Ishikawa (cell line): ENCODE measurements around the gene BIN1.

ENCODE experiments used
- CEBPB ChIP-seq: IDR thresholded peaks from 2 replicates; pipeline ENCODE4 v1.6.1; 2012
- CREB1 ChIP-seq: IDR thresholded peaks from 2 replicates; pipeline ENCODE4 v1.6.1; 2012; ENCODE audit warnings: low read depth
- EGR1 ChIP-seq: IDR thresholded peaks from 2 replicates; pipeline ENCODE4 v1.6.1; 2012
- EP300 ChIP-seq: IDR thresholded peaks from 2 replicates; pipeline ENCODE4 v1.6.1; 2012; ENCODE audit warnings: borderline replicate concordance
- FOXM1 ChIP-seq: IDR thresholded peaks from 2 replicates; pipeline ENCODE4 v1.6.1; 2012; ENCODE audit warnings: low read depth, borderline replicate concordance
- MAX ChIP-seq: IDR thresholded peaks from 2 replicates; pipeline ENCODE4 v1.6.1; 2012
- NFIC ChIP-seq: IDR thresholded peaks from 2 replicates; pipeline ENCODE4 v1.6.1; 2012
- RAD21 ChIP-seq: IDR thresholded peaks from 2 replicates; pipeline ENCODE4 v1.6.1; 2012; ENCODE audit warnings: low read depth
- TAF1 ChIP-seq: IDR thresholded peaks from 2 replicates; pipeline ENCODE4 v1.6.1; 2012; ENCODE audit warnings: low read depth, mild to moderate bottlenecking
- TCF12 ChIP-seq: IDR thresholded peaks from 2 replicates; pipeline ENCODE4 v1.6.1; 2012; ENCODE audit warnings: low read depth
- TEAD4 ChIP-seq: IDR thresholded peaks from 2 replicates; pipeline ENCODE4 v1.6.1; 2012
- ZBTB7A ChIP-seq: IDR thresholded peaks from 2 replicates; pipeline ENCODE4 v1.6.1; 2012; ENCODE audit warnings: low read depth
- TF ChIP-seq, protein P1 (sequence below): IDR thresholded peaks from 2 replicates; pipeline ENCODE4 v1.6.1; 2012; ENCODE audit warnings: low read depth, mild to moderate bottlenecking

- TF ChIP-seq MAX (no peak), FOXM1 (no peak), TAF1 (no peak), EP300 (no peak), TEAD4 (no peak), CEBPB (no peak), CREB1 (no peak), NFIC (no peak), EGR1 (no peak), RAD21 (no peak), ZBTB7A (no peak), TCF12 (no peak)
- TF ChIP-seq, protein P1, sequence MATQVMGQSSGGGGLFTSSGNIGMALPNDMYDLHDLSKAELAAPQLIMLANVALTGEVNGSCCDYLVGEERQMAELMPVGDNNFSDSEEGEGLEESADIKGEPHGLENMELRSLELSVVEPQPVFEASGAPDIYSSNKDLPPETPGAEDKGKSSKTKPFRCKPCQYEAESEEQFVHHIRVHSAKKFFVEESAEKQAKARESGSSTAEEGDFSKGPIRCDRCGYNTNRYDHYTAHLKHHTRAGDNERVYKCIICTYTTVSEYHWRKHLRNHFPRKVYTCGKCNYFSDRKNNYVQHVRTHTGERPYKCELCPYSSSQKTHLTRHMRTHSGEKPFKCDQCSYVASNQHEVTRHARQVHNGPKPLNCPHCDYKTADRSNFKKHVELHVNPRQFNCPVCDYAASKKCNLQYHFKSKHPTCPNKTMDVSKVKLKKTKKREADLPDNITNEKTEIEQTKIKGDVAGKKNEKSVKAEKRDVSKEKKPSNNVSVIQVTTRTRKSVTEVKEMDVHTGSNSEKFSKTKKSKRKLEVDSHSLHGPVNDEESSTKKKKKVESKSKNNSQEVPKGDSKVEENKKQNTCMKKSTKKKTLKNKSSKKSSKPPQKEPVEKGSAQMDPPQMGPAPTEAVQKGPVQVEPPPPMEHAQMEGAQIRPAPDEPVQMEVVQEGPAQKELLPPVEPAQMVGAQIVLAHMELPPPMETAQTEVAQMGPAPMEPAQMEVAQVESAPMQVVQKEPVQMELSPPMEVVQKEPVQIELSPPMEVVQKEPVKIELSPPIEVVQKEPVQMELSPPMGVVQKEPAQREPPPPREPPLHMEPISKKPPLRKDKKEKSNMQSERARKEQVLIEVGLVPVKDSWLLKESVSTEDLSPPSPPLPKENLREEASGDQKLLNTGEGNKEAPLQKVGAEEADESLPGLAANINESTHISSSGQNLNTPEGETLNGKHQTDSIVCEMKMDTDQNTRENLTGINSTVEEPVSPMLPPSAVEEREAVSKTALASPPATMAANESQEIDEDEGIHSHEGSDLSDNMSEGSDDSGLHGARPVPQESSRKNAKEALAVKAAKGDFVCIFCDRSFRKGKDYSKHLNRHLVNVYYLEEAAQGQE: no peak
These were observed 41.5 kb downstream of the BIN1 start for GRCh38 chr2:127065299-127065939.
